ENCODE results near the gene LRIT1.

LRIT1 gene

DNA sequence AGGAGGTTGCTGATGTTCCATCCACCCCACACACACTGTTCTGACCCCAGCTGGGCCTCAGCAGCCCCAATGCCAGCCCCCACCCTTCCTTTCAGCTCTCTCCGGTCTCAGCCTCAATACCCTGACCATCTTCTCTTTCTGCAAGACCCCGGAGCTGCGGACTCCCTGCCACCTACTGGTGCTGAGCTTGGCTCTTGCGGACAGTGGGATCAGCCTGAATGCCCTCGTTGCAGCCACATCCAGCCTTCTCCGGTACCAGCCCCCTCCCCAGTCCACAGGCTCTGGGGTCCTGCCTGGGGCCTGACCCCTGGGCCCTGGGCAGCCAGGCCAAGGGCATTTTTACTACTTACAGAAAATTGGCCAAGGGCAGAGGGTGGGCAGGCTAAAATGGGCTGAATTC, 6.2 kb upstream of the LRIT1 start:
- H3K4me3 ChIP-seq (ENCODE audit: low read depth, low read length), result no peak overlapping the region
- TF ChIP-seq, protein P1, sequence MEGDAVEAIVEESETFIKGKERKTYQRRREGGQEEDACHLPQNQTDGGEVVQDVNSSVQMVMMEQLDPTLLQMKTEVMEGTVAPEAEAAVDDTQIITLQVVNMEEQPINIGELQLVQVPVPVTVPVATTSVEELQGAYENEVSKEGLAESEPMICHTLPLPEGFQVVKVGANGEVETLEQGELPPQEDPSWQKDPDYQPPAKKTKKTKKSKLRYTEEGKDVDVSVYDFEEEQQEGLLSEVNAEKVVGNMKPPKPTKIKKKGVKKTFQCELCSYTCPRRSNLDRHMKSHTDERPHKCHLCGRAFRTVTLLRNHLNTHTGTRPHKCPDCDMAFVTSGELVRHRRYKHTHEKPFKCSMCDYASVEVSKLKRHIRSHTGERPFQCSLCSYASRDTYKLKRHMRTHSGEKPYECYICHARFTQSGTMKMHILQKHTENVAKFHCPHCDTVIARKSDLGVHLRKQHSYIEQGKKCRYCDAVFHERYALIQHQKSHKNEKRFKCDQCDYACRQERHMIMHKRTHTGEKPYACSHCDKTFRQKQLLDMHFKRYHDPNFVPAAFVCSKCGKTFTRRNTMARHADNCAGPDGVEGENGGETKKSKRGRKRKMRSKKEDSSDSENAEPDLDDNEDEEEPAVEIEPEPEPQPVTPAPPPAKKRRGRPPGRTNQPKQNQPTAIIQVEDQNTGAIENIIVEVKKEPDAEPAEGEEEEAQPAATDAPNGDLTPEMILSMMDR (IDR thresholded peaks at IDR 0.05; ENCODE audit: low read depth, low read length), result no peak

GRCh38 chr10:84244651-84245270, 3.4 kb upstream of the LRIT1 start, which contains the start of gene RGR:
RGR (plus strand) TSS chr10:84245053; CDS start chr10:84245091, 38 bp downstream.
- TF ChIP-seq, protein P1 (IDR thresholded peaks at IDR 0.05; ENCODE audit: low read depth, low read length), result no peak
- no peak within 1 kb of the TSS for H3K4me3 ChIP-seq (ENCODE audit: low read depth, low read length)

DNA sequence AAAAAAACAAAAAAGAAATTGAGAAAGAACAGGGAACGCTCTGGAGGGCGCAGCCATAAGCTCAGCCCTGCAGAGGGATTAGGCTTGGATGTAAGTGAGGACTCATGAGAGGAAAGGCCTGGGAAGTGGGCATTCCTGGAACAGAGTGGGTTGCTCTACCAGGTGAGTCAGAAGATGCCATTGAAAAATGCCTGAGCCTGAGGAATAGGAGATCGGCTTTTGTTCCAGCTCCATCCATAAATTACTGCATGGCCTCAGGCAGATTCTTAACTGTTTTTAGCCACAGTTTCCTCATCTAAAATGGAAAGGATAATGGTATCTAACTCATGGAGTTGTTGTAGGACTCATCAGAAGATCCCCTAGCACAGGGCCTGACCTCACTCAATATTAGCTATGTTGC, 2.4 kb upstream of the LRIT1 start:
- H3K4me3 ChIP-seq (ENCODE audit: low read depth, low read length), result no peak overlapping the region
- TF ChIP-seq, protein P1 (IDR thresholded peaks at IDR 0.05; ENCODE audit: low read depth, low read length), result no peak

DNA sequence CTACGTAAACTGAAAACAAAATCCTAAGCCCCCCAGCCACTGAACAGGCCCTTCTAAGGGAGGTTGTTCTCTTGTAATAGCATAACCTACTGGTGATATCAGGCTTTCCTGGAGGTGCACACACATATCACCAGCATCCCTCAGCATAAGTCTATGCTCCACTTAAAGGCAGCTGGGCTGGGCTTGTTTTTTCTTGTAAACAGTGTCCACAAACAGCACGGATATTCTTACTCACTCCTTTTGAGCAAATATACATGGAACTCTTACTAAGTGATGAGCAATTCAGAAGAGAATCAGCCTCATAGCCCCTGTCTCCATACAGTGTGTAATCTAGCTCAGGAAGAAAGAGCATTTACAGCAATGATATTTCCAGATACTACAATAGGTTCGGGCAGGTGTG, 2.4 kb downstream of the LRIT1 start:
- no peak overlapping the region for H3K4me3 ChIP-seq (ENCODE audit: low read depth, low read length)
- TF ChIP-seq, protein P1 (IDR thresholded peaks at IDR 0.05; ENCODE audit: low read depth, low read length), result no peak

DNA sequence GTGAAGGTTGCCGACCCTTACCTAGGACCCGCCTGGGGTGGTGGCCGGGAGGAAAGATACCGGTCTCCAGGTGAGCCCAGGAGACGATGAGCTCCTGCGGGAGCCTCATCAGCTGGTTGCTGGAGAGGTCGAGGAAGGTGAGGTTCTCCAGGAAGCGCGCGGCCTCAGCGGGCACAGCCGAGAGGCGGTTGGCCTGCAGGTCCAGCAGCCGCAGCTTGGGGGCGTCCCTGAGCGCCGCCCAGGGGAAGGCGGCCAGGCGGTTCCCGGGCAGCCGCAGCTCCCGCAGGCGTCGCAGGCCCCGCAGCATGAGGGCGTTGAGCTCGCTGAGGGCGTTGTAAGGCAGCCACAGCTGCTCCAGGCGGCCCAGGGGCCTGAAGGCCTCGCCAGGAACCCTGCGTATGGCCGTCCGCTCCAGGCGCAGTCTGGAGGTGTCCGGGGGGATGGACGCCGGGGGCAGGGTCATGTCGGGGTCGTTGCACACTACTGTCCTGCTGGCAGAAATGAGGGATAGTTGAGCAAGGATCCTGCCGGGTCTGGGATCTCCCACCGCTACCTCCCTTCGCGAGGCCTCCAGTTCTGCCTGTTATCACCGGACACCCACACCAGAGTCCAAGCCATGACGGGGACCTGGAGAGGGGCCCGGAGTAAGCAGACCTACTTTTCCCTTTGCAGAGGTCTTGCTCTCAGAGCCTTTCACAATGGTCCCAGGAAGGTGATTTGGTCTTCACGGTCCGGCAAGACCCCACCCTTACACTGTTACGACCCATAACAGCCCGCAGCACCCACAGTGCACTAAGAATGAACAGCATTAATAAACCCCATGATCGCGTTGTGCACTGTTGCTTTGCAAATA, 3.9 kb downstream of the LRIT1 start:
- TF ChIP-seq, protein P1 (IDR thresholded peaks at IDR 0.05; ENCODE audit: low read depth, low read length), result no peak
- no peak overlapping the region for H3K4me3 ChIP-seq (ENCODE audit: low read depth, low read length)

GRCh38 chr10:84236807-84237198, 4.5 kb downstream of the LRIT1 start:
- no peak overlapping the region for H3K4me3 ChIP-seq (ENCODE audit: low read depth, low read length)
- TF ChIP-seq, protein P1 (IDR thresholded peaks at IDR 0.05; ENCODE audit: low read depth, low read length), result no peak

- TF ChIP-seq, protein P1 (IDR thresholded peaks at IDR 0.05; ENCODE audit: low read depth, low read length), result no peak
- no peak overlapping the region for H3K4me3 ChIP-seq (ENCODE audit: low read depth, low read length)
These were observed 6.2 kb downstream of the LRIT1 start for GRCh38 chr10:84235096-84235495.
